ENCODE results near the gene FOXA1. TPM values are rescaled to one million over a fixed set of nuclear protein-coding genes. Genes with fewer than 3 reads are reported as not detected.

The FOXA1 gene
- polyA plus RNA-seq (2012; ENCODE audit: insufficient read length, low read depth) = not detected

GRCh38 chr14:37594971-37595808 lies at the start of gene FOXA1, which contains the start of gene TTC6:
Gene FOXA1 (minus strand): TSS chr14:37595249. CDS start chr14:37594972, 277 bp downstream.
Gene TTC6 (plus strand): TSS chr14:37595629. CDS start chr14:37622065, 26,436 bp downstream.
- TF ChIP-seq FOXP2 (optimal IDR thresholded peaks at IDR 0.05; ENCODE audit: borderline replicate concordance, extremely low read depth, extremely low read length, insufficient read depth) = no peak
- no peak for TF ChIP-seq POLR2AphosphoS5 (IDR thresholded peaks at IDR 0.05; ENCODE audit: low read depth, low read length)
- TF ChIP-seq REST (IDR thresholded peaks at IDR 0.05; ENCODE audit: insufficient read depth in 1 of 2, low read depth in 2 of 2, low read length in 2 of 2) = no peak
- TF ChIP-seq TAF1 (IDR thresholded peaks at IDR 0.05; ENCODE audit: borderline replicate concordance, insufficient read depth, low read length) = no peak
- no peak for TF ChIP-seq SIN3A (IDR thresholded peaks at IDR 0.05; ENCODE audit: borderline replicate concordance, insufficient read depth, low read length)

- no peak for TF ChIP-seq POLR2AphosphoS5 (IDR thresholded peaks at IDR 0.05; ENCODE audit: low read depth, low read length)
- TF ChIP-seq SIN3A (IDR thresholded peaks at IDR 0.05; ENCODE audit: borderline replicate concordance, insufficient read depth, low read length) = no peak
- TF ChIP-seq FOXP2 (optimal IDR thresholded peaks at IDR 0.05; ENCODE audit: borderline replicate concordance, extremely low read depth, extremely low read length, insufficient read depth) = no peak
- no peak for TF ChIP-seq TAF1 (IDR thresholded peaks at IDR 0.05; ENCODE audit: borderline replicate concordance, insufficient read depth, low read length)
- no peak for TF ChIP-seq REST (IDR thresholded peaks at IDR 0.05; ENCODE audit: insufficient read depth in 1 of 2, low read depth in 2 of 2, low read length in 2 of 2)
Measured at GRCh38 chr14:37643701-37644100, 48.7 kb upstream of the FOXA1 start.

GRCh38 chr14:37642125-37642524 lies 47.1 kb upstream of the FOXA1 start:
- TF ChIP-seq SIN3A (IDR thresholded peaks at IDR 0.05; ENCODE audit: borderline replicate concordance, insufficient read depth, low read length) (no peak), TAF1 (IDR thresholded peaks at IDR 0.05; ENCODE audit: borderline replicate concordance, insufficient read depth, low read length) (no peak), FOXP2 (optimal IDR thresholded peaks at IDR 0.05; ENCODE audit: borderline replicate concordance, extremely low read depth, extremely low read length, insufficient read depth) (no peak), REST (IDR thresholded peaks at IDR 0.05; ENCODE audit: insufficient read depth in 1 of 2, low read depth in 2 of 2, low read length in 2 of 2) (no peak), POLR2AphosphoS5 (IDR thresholded peaks at IDR 0.05; ENCODE audit: low read depth, low read length) (no peak)

GRCh38 chr14:37641117-37641516 lies 46.1 kb upstream of the FOXA1 start:
- TF ChIP-seq TAF1 (IDR thresholded peaks at IDR 0.05; ENCODE audit: borderline replicate concordance, insufficient read depth, low read length) = no peak

- TF ChIP-seq SIN3A (IDR thresholded peaks at IDR 0.05; ENCODE audit: borderline replicate concordance, insufficient read depth, low read length) (no peak), POLR2AphosphoS5 (IDR thresholded peaks at IDR 0.05; ENCODE audit: low read depth, low read length) (no peak), REST (IDR thresholded peaks at IDR 0.05; ENCODE audit: insufficient read depth in 1 of 2, low read depth in 2 of 2, low read length in 2 of 2) (no peak), FOXP2 (optimal IDR thresholded peaks at IDR 0.05; ENCODE audit: borderline replicate concordance, extremely low read depth, extremely low read length, insufficient read depth) (no peak), TAF1 (IDR thresholded peaks at IDR 0.05; ENCODE audit: borderline replicate concordance, insufficient read depth, low read length) (no peak)
Measured at GRCh38 chr14:37638599-37638998, 43.5 kb upstream of the FOXA1 start.
